ENCODE data around the gene KRTAP4-7. TPM values are rescaled to one million over a fixed set of nuclear protein-coding genes. Genes with fewer than 3 reads are reported as not detected.
"Not testable (repeated sequence)": the region's sequence is repeated elsewhere in the genome, so short reads cannot be mapped to it uniquely, and the experiment has no call there.

KRTAP4-7 gene
- polyA plus RNA-seq, result not detected

DNA sequence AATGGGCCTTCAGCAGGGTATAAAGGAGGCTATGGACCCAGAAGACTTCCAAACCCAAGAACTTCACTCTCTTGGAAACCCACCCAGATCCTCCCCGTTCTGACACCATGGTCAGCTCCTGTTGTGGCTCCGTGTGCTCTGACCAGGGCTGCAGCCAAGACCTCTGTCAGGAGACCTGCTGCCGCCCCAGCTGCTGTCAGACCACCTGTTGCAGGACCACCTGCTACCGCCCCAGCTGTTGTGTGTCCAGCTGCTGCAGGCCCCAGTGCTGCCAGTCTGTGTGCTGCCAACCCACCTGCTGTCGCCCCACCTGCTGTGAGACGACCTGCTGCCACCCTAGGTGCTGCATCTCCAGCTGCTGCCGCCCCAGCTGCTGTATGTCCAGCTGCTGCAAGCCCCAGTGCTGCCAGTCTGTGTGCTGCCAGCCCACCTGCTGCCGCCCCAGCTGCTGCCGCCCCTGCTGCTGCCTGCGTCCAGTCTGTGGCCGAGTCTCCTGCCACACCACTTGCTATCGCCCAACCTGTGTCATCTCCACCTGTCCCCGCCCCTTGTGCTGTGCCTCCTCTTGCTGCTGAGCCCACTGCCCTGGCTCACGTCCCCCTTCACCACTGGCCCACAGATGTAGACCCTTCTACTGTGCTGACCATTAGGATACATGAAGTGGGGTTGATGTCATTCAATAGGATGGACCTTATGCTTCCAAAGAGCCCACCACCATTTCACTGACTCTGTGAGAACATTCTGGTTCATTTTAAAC is at the start of gene KRTAP4-7:
Gene KRTAP4-7 (plus strand): TSS at position 51 of the 757 bp plus-strand sequence. CDS start 57 bp downstream, at position 108.
- 71 to 87% (median 84%) methylated on average over 9 to 14 of the region's 14 CpGs for WGBS, 3 donors
- not testable (repeated sequence) for H3K27ac ChIP-seq (ENCODE audit: low read depth, low read length)

- H3K27ac ChIP-seq (ENCODE audit: low read depth, low read length), result not testable (repeated sequence)
- 75 to 87% (median 85%) methylated on average over 8 to 10 of the region's 10 CpGs for WGBS, 3 donors
These were observed 49.5 kb upstream of the KRTAP4-7 start, which contains the start of gene KRTAP1-3 for GRCh38 chr17:41034346-41034935. KRTAP1-3 (minus strand) TSS chr17:41034874; CDS start chr17:41034821, 53 bp downstream.

GRCh38 chr17:41037853-41038350 is 46.0 kb upstream of the KRTAP4-7 start:
- 72 to 84% (median 81%) methylated on average over 2 of the region's 2 CpGs for WGBS, 3 donors
- no peak overlapping the region for H3K27ac ChIP-seq (ENCODE audit: low read depth, low read length)

DNA sequence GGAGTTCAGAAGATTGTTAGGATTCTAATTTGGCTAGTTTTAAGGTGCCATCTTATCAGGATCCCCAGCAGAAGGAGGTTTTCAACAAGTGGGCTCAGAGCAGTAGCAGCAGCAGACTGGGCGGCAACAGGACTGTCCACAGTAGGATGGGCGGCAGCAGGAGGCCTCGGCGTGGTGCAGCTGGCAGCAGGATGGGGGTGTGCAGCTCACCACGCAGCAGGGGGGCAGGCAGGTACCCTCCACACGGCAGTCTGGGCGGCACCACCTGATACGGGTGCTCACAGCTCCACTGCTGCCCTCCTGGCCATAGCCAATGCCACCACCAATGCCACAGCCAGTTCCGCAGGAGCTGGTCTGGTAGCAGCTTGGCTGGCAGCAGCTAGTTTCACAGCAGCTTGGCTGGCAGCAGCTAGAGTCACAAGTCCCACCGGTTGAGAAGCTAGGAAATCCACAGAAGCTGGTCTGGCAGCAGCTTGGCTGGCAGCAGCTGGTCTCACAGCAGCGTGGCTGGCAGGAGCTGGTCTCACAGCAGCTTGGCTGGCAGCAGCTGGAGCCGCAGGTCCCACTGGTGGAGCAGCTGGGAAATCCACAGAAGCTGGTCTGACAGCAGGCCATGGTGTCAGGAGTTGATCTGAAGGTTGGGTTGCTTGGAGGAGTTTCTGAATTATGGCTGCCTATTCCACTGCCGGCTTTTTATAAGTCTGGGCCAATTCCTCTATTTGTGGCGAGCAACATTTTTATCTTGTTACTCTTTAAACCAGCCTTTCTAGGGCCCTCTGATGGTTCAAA is 43.0 kb upstream of the KRTAP4-7 start, which contains the start of gene KRTAP1-1:
Gene KRTAP1-1 (minus strand): TSS at position 668 of the 789 bp plus-strand sequence. CDS start 53 bp downstream, at position 615.
- 58 to 84% (median 73%) methylated on average over 13 to 14 of the region's 14 CpGs for WGBS, 3 donors
- not testable (repeated sequence) for H3K27ac ChIP-seq (ENCODE audit: low read depth, low read length)

DNA sequence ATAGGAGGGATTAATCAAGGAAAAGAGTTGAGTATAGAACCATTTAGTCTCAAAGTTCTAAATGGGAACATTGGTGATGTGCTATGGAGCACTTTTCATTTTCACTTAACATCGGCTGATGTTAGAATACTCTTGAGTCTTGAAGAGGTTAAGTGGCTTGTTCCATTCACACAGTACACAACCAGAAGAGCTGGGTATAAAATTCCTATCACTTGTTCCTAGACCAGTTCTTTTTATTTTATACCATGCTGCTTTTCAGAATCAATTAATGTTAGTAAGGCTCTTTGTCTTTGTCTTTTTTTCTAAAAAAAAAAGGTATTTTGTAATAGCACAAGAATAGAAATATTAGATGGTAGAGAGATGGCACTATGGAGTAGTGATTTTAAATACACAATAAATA is 41.0 kb upstream of the KRTAP4-7 start:
- no peak overlapping the region for H3K27ac ChIP-seq (ENCODE audit: low read depth, low read length)
- 97 to 100% (median 100%) methylated on average over 1 of the region's 1 CpG for WGBS, 3 donors

GRCh38 chr17:41046735-41047465 is 37.0 kb upstream of the KRTAP4-7 start, which contains the start of gene KRTAP2-1:
KRTAP2-1 (minus strand) TSS chr17:41047316; CDS start chr17:41047267, 49 bp downstream.
- 49 to 71% (median 55%) methylated on average over 8 to 10 of the region's 33 CpGs for WGBS, 3 donors

GRCh38 chr17:41048441-41048840 is 35.5 kb upstream of the KRTAP4-7 start:
- 53 to 70% (median 69%) methylated on average over 7 of the region's 7 CpGs for WGBS, 3 donors
- H3K27ac ChIP-seq (ENCODE audit: low read depth, low read length), result no peak overlapping the region

More at GRCh38 chr17:41046735-41047465, 37.0 kb upstream of the KRTAP4-7 start, which contains the start of gene KRTAP2-1:
- H3K27ac ChIP-seq (ENCODE audit: low read depth, low read length), result not testable (repeated sequence)

DNA sequence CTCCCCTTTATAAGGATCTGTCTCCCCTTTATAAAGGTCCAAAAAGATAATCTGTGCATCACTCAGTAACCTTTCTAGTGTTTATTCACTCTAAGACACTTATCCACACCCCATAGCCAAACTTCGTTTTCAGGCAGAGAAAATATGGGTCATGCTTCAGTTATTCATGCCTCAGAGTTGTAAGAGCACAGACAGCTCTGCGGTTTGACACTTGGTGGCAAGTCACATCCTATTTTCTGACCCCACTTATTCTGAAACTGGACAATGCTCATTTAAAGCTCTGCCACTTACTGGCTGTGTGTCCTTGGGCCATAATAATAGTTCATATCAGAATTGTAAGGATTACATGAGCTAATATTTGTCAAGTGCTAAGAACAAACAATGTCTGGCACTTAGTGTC is 34.8 kb upstream of the KRTAP4-7 start:
- WGBS, 3 donors, result 46 to 49% (median 48%) methylated on average over 2 of the region's 2 CpGs
- no peak overlapping the region for H3K27ac ChIP-seq (ENCODE audit: low read depth, low read length)

- no peak overlapping the region for H3K27ac ChIP-seq (ENCODE audit: low read depth, low read length)
These were observed 31.4 kb upstream of the KRTAP4-7 start for GRCh38 chr17:41052566-41052965.

DNA sequence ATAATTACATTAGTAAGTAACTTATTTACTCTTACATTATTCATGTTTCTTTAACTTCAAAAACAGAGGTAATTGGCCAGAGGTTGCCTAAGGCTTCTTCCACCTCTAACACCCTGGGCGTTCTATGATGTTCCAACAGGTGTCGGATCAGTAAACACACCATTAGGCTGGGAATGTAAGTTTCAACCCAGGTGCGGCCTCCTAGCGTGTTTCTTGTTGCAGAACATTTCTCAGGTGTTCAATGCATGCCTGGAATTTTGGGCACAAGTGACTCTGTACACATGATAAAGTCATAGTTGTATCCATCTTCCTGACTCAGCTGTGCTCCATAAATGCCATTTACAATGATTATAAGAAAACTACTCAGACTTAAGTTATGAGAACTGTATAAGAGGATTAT is 29.9 kb upstream of the KRTAP4-7 start:
- H3K27ac ChIP-seq (ENCODE audit: low read depth, low read length), result no peak overlapping the region
- WGBS, 3 donors, result 64 to 89% (median 86%) methylated on average over 4 of the region's 4 CpGs

GRCh38 chr17:41054556-41054955 is 29.4 kb upstream of the KRTAP4-7 start:
- not testable (repeated sequence) for H3K27ac ChIP-seq (ENCODE audit: low read depth, low read length)
- WGBS, 3 donors, result 69 to 79% (median 77%) methylated on average over 6 to 7 of the region's 9 CpGs

GRCh38 chr17:41055130-41055529 is 28.8 kb upstream of the KRTAP4-7 start, which contains the start of gene KRTAP2-2:
KRTAP2-2 (minus strand) TSS chr17:41055230; CDS start chr17:41055211, 19 bp downstream.
- WGBS, 3 donors, result 18 to 56% (median 56%) methylated on average over 1 of the region's 6 CpGs

GRCh38 chr17:41057547-41057946 is 26.4 kb upstream of the KRTAP4-7 start:
- 91 to 97% (median 97%) methylated on average over 1 of the region's 1 CpG for WGBS, 3 donors
- no peak overlapping the region for H3K27ac ChIP-seq (ENCODE audit: low read depth, low read length)

More at GRCh38 chr17:41055130-41055529, 28.8 kb upstream of the KRTAP4-7 start, which contains the start of gene KRTAP2-2:
- H3K27ac ChIP-seq (ENCODE audit: low read depth, low read length), result not testable (repeated sequence)

GRCh38 chr17:41058741-41059140 is 25.2 kb upstream of the KRTAP4-7 start:
- WGBS, 3 donors, result 78 to 92% (median 87%) methylated on average over 5 of the region's 5 CpGs
- no peak overlapping the region for H3K27ac ChIP-seq (ENCODE audit: low read depth, low read length)

DNA sequence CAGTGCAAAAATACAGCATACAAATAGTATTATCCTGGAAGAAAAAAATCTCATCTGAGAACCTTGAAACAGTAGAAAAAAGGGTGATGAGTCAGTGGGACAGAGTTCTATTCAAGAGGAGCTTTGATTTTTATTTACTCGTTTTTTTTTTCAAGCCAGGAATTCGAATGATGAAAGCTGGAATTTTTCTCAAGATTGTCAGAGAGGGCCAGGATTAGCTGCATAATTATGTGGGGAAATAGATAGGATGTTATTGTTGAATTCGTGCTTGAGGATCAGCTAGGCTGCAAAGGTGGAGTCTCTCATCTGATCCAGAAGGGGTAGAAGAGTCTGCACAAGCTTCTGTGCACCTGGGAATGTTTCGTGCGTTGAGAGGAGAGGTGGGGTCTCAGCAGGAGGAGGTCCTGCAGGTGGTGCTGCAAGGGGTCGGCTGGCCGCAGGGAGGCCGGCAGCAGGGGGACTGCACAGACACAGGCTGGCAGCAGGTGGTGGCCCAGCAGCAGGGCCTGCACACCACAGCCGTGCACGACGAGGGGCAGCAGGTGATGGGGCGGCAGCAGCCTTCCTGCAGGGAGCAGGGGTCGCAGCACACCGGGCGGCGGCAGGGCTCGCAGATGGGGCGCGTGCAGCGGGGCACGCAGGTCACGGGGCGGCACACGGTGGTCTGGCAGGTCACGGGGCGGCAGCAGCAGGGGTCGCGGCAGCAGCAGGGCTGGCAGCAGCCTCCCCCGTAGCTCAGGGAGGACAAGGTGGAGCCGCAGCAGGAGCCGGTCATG is 24.5 kb upstream of the KRTAP4-7 start:
- H3K27ac ChIP-seq (ENCODE audit: low read depth, low read length), result not testable (repeated sequence)
- WGBS, 3 donors, result 16 to 40% (median 38%) methylated on average over 9 to 10 of the region's 31 CpGs

DNA sequence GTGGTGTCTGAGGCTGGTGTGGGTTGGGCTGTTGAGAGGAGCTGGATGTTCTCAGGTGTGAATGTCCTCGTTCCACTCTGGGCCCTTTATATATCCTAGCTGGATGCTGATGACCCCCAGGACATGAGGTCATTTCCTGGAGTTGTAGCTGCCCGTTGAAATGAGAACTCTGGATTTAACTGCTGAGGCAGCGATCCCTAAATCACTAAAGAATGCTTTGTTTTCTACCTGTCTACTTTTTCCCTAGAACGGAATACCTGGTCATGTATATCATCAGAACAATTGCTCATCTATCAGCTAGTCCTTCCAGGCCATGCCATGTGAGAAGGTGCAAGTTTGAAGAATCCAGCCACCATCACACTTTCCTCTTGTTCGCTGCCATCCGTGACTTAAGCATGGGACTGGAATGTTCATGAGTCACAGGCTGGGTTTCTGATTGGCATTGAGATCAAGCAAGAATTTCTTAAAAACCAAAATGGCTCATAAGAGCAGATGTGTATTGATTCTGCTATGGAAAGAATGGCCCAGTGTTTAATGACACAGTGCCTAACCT is 23.8 kb upstream of the KRTAP4-7 start, which contains the start of gene KRTAP2-3:
Gene KRTAP2-3 (minus strand): TSS at position 63 of the 553 bp plus-strand sequence. CDS start 64 bp downstream, outside the sequence.
- 54 to 72% (median 63%) methylated on average over 6 of the region's 6 CpGs for WGBS, 3 donors
- no peak within 1 kb of the TSS for H3K27ac ChIP-seq (ENCODE audit: low read depth, low read length)

- H3K27ac ChIP-seq (ENCODE audit: low read depth, low read length), result no peak overlapping the region
These were observed 22.0 kb upstream of the KRTAP4-7 start for GRCh38 chr17:41061964-41062363.

More at GRCh38 chr17:41061964-41062363, 22.0 kb upstream of the KRTAP4-7 start:
- 64 to 65% (median 64%) methylated on average over 1 of the region's 1 CpG for WGBS, 3 donors

All from adipose tissue (tissue), 3 donors.